HepG2 (cell line): ENCODE measurements around the gene KCNK5.

Experiments
- BCLAF1 ChIP-seq: fragments of 450-650 bp; IDR thresholded peaks from 2 replicates; pipeline ENCODE4 v1.6.1; 2017; ENCODE audit warnings: mild to moderate bottlenecking
- CBX5 ChIP-seq: sonication (generic); formaldehyde crosslinking; IDR thresholded peaks from 2 replicates; pipeline ENCODE4 v1.4.0; 2020; ENCODE audit warnings: missing genetic modification reagents, borderline replicate concordance
- CEBPB ChIP-seq: IDR thresholded peaks from 2 replicates; pipeline ENCODE4 v1.6.1; 2011; ENCODE audit warnings: low read depth, low read length, improper control_type of control experiment, borderline replicate concordance
- CTCF ChIP-seq: sonication (generic); formaldehyde crosslinking; IDR thresholded peaks from 2 replicates; pipeline ENCODE4 v1.5.0; 2020; ENCODE audit warnings: mild to moderate bottlenecking, missing genetic modification reagents, moderate library complexity
- EP300 ChIP-seq, 3 experiments: sonication (generic) in 1 of 3; formaldehyde crosslinking in 1 of 3; IDR thresholded peaks; 2 replicates each; pipeline versions ENCODE4 v1.5.1 to v1.6.1; 2011 to 2020; ENCODE audit warnings: low read depth in 2 of 3, low read length in 2 of 3, borderline replicate concordance in 1 of 3, improper control_type of control experiment in 1 of 3, mild to moderate bottlenecking in 1 of 3, missing genetic modification reagents in 1 of 3, moderate library complexity in 1 of 3
- GPBP1L1 ChIP-seq: sonication (generic); formaldehyde crosslinking; IDR thresholded peaks from 2 replicates; pipeline ENCODE4 v1.5.0; 2020; ENCODE audit warnings: mild to moderate bottlenecking, missing genetic modification reagents
- POLR2A ChIP-seq, 2 experiments: IDR thresholded peaks; 2 replicates each; pipeline ENCODE4 v1.6.1; 2011; ENCODE audit warnings: low read depth in 2 of 2, low read length in 2 of 2, mild to moderate bottlenecking in 1 of 2, moderate library complexity in 1 of 2; ENCODE audit not compliant: insufficient read depth in 1 of 2
- RFX5 ChIP-seq: IDR thresholded peaks from 2 replicates; pipeline ENCODE4 v1.6.1; 2011; ENCODE audit warnings: low read depth, low read length, improper control_type of control experiment
- SIN3A ChIP-seq: IDR thresholded peaks from 2 replicates; pipeline ENCODE4 v1.6.1; 2011; ENCODE audit warnings: low read depth, mild to moderate bottlenecking, control low read depth, low read length, borderline replicate concordance
- ZBTB10 ChIP-seq: sonication (generic); formaldehyde crosslinking; IDR thresholded peaks from 2 replicates; pipeline ENCODE4 v1.4.0; 2020; ENCODE audit warnings: missing genetic modification reagents, borderline replicate concordance
- ZBTB43 ChIP-seq: sonication (generic); formaldehyde crosslinking; conservative IDR thresholded peaks from 2 replicates; pipeline ENCODE4 v1.4.0; 2020; ENCODE audit warnings: missing genetic modification reagents
- ZNF232 ChIP-seq: sonication (generic); formaldehyde crosslinking; IDR thresholded peaks from 2 replicates; pipeline ENCODE4 v1.4.0; 2020; ENCODE audit warnings: missing genetic modification reagents, borderline replicate concordance
- ZNF512 ChIP-seq: sonication (generic); formaldehyde crosslinking; IDR thresholded peaks from 2 replicates; pipeline ENCODE4 v1.4.0; 2020; ENCODE audit warnings: mild to moderate bottlenecking, missing genetic modification reagents

- no peak for TF ChIP-seq ZBTB43 (CRISPR knock-in tag)
- no peak for TF ChIP-seq GPBP1L1
- TF ChIP-seq CTCF (CRISPR knock-in tag): no peak
- no peak for TF ChIP-seq SIN3A
- TF ChIP-seq ZBTB10 (CRISPR knock-in tag): no peak
- no peak for TF ChIP-seq CBX5 (CRISPR knock-in tag)
- TF ChIP-seq CEBPB: no peak
- TF ChIP-seq EP300 (IDR thresholded peaks at IDR 0.05; ENCODE audit: low read depth in 2 of 2, low read length in 2 of 2): no peak
- no peak for TF ChIP-seq EP300 (CRISPR knock-in tag; IDR thresholded peaks at IDR 0.05; ENCODE audit: borderline replicate concordance)
- TF ChIP-seq BCLAF1: no peak
- TF ChIP-seq RFX5: no peak
- no peak for TF ChIP-seq ZNF232
- no peak for TF ChIP-seq ZNF512 (CRISPR knock-in tag)
- TF ChIP-seq POLR2A (IDR thresholded peaks at IDR 0.05; ENCODE audit: insufficient read depth in 1 of 2, low read depth in 2 of 2, low read length in 2 of 2): no peak
Measured at GRCh38 chr6:39166912-39167290, 62.4 kb downstream of the KCNK5 start.
